Stimulated activated CD8-positive, alpha-beta memory T cell treated with anti-CD3 and anti-CD28 coated beads, Interleukin-15, amount 100 ng/mL, for 4 hours (primary cell): ENCODE data around the gene MCF2L.

Source experiments
- DNase-seq, 2 donors: peaks; one replicate each; pipeline ENCODE4 v3.0.0-alpha.2; 2020; ENCODE audit warnings: low read depth in 2 of 2

The MCF2L gene

DNA sequence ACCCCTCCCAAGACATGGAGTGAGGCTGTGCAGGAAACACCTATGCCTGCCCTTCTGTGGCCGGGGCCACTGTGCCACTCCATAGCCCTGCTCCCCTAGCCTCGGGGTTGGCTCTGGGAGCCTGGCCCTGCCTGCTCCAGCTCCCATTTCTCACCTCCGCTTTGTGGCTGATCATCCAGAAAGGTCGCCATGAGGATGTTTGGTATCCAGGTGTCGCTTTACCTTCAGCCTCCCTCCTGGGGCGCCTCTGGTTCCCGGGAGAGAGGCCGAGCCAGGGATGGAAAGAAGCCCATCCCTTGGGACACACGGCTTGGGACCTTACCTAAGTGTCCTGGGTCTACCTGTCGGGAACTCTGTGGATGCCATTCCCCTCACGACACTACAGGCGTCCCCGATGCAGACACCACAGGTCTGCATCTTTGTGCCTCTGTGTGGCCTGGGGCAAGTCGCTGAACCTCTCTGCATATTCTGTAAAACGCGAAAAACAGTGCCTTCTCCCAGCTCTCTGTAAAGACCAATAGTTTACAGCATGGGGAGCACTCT is 3.4 kb upstream of the MCF2L start:
- no peak for DNase-seq

DNA sequence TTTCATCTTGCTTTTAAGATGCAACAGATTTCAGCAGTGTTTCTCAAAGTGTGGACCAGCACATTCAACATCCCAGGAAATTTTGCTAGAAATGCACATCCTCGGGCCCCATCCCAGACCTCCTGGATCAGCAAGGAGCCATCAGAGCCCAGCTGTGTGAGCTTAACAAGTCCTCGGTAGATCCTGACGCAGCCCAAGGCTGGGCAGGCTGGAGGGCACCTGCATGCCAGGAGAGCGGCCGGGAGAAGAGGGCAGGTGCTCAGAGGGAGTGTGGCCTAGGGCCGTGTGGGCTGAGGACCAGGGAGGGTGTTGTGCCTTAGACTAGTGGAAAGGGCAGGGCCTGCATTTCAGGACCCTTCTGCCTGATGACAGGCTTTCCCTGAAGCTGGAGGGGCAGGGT is 2.2 kb upstream of the MCF2L start:
- no peak for DNase-seq

DNA sequence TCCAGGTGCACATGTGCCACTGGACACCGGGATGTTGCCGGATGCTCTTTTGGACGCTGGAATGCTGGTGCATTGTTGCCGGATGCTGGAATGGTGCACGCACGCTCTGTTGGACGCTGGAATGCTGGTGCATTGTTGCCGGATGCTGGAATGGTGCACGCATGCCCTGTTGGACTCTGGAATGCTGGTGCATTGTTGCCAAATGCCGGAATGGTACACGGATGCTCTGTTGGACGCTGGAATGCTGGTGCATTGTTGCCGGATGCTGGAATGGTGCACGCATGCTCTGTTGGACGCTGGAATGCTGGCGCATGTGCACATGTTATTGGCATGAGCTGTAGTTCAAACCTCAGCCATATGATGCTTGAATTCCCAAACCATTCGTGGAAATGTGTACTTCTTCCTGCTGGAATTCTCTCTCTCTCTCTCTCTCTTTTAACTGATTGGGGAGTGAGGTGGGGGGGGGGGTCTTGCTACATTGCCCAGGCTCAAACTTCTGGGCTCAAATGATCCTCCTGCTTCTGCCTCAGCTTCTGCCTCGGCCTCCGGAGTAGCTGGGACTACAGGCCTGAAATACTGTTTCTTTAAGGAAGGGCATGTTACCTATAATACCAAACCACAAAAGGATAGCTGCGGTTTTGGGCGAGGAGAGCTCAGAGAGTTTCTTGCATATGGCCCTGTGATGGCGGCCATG is 1.2 kb upstream of the MCF2L start:
- DNase-seq, result no peak

DNA sequence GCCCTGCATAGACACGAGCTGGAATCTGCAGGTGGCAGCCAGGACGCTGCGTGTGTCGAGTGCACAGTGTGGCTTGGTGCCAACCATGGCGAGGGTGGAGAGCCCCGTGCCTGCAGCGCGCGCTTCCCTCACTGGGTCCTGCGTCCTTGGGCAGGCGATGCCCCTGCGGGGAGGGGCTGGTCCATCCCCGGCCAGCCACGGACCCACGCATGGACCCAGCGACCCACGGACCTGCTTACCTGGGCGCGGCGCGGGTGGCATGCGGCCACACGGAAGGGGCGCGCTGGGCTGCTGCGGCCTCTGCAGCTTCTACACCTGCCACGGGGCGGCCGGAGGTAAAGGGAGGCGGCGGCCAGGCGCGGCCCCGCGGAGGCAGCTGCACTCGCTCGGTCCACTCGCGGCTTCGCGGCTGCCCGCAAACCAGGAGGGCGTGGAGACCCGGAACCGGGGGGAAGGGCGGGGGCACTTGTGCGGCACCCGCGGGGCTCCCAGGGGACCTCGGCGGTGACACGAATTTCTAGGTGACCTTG is 569 bp upstream of the MCF2L start:
- no peak for DNase-seq

DNA sequence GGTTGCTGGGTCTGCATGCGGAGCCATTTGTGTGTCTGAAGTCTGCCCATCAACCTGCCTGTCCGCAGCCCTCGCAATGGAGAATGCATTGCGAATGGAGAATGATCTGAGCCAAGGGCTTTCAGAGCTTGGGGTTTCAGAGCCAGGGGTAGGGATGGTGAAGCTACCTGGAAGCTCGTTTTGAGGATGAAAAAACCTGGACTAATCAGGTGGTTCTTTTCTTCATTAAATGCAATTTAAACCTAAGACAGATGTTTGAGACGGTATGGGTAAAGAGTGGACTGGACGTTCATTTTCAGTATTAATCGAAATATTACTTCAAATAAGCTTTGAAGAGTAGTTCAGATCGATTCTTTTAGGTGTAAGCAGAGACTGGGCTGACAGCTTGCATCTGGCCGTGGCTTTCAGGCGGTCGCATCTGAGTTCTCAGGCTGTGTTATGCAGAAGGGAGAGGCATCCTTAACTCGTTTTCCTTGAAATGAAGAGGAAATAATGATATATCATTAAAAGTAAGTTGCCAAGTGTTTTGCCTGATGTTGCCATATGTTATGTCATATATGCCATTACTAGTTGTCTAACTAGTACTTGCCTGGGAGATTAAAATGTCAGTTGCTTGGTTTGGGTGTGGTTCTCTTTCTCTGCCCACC is 801 bp downstream of the MCF2L start:
- DNase-seq, result no peak

DNA sequence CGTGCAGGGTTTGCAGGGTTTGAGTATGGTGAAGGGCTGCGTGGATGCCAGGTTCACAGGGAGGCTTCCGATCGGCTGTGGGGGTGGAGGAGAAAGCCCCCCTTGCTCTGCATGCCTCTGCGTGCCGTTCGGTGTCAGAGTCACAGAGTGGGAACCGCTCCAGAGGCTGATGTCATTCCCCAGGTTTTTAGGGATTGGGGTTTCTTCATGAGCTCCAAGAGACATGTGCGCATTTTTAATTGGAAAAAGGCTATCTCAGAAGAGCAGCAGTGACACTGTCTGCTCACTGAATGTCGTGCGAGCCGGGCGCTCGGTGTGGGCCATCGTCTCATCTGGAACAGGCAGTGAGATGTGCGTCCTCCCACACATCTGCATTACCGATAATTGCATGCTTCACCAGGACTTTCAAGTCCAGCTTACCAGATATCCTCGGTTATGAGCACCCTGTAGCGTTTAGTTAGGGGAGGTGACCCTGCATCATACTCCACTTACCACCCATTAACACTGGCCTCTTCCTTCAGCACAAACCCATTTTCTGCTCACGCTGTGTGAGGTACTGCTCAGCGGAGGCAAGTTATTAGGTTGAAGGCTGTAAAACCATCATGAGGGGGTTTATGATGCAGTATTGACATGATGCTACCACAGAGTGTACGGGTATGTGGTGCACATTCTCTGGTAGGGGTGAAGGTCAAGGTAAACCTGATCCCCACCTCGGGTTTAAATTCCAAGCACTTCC is 1.7 kb downstream of the MCF2L start:
- no peak for DNase-seq

DNA sequence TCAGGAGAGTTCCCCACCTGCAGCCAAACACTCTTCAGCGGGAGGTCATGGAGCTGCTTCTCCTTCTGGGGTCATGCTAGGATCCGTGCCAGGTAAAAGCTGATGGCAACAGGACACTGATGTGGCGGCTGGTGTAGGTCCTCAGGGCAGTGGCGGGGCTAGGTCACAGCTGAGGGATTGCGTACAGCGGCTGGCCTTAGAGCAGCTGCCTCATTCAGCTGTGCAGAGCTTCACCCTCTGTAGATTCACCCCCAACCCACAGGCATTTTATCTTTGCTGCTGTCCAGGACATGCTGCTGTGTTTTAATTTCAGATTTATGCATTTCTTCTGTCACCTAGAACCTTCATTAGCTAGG is 2.3 kb downstream of the MCF2L start:
- no peak for DNase-seq

DNA sequence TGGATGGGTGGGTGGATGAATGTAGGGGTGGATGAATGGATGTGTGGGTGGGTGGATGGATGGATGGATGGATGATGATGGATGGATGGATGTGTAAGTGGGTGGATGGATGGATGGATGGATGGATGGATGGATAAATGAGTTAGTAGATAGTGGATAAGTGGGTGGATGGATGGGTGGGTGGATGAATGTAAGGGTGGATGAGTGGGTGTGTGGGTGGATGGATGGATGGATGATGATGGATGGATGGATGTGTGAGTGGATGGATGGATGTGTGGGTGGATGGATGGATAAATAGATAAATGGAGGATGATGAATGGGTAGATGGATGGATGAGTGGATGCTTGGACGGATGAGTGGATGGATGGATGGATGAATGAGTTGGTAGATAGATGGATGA is 3.2 kb downstream of the MCF2L start:
- DNase-seq, result no peak

DNA sequence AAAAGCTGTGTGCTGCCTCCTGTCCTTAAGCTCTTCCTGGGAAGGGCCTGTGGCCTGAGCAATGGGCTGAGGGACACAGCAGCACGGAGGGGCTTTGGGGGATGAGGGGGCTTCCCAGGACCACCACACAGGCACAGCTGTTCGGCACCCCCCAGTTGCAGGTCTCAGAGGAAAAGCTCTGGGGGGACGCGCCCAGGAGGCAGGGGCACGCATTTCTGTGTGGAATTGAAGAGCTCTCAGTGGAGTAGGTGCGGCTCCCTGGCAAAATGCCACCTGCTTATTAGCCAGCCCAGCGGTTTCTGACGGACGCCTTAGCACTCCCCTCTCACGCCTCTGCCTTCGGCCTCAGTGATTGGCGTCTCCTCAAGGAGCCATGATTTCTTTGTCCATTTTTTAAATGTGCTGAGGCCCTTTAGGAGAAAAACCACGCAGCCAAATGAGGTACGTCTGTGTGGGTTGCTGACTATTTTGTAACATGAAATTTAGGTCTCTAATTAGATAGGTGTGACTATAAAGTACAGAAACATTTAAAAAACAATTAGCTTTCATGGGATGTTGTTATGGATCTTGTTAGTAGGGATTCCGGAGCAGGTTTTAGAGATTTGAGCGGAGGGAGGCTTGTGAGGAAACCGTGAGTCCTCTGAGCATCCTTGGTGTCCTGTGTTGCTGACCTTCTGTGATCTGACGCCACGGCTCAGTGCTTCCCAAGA is 4.0 kb downstream of the MCF2L start:
- DNase-seq, result no peak

DNA sequence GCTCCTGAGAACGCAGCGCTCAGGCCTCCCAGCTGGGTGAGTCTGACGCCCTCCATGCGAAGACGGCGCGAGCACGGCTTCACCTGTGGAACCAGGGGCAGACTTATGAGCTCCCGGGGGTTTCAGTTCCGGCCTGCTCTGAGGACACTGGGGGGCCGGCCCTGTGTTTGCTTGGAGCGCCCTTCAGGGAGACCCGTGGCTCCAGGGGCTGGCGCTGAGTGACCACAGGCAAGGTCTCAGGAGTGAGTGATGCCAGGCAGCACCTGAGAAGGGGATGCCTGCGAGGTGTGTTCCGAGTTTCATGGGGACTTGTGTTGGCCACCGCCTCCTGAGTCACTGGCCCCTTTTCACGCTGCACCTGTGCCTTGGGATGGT is 4.5 kb downstream of the MCF2L start:
- DNase-seq, result no peak

DNA sequence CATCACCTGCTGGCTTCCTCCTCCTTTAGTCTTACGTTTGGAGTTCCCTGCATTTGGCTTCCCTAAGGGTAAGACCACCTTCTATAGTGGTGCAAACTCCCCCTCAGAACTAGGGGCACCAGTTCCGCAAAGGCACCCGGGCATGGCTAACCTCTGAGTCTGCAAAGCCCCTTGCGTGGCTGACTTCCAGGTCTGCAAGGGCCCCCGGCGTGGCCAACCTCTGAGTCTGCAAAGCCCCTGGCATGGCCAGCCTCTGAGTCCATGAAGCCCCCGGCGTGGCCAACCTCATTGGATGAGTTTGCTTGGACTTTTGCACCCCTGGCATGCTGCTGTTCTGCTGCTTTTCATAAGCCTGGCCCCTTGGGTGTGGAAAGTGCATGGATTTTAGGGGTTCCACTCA is 5.1 kb downstream of the MCF2L start:
- DNase-seq, result no peak

DNA sequence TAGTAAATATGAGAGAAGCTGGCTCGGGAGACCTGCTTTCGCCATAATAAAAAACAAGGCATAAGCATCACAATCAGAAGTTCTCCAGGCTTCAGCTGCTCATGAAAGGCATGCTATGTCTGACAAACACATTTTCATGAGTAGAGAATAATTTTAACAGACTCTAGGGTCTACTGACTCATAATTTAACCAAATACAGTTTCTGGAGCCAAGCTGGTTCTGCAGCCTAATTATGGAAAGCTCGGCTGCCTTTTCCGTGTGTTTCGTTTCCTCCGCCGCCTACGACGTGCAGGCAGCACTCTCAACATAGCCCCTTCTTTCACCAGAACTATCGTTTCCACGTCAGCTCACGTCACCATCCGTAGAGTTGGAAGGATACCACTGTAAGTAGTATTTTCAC is 5.7 kb downstream of the MCF2L start:
- no peak for DNase-seq

DNA sequence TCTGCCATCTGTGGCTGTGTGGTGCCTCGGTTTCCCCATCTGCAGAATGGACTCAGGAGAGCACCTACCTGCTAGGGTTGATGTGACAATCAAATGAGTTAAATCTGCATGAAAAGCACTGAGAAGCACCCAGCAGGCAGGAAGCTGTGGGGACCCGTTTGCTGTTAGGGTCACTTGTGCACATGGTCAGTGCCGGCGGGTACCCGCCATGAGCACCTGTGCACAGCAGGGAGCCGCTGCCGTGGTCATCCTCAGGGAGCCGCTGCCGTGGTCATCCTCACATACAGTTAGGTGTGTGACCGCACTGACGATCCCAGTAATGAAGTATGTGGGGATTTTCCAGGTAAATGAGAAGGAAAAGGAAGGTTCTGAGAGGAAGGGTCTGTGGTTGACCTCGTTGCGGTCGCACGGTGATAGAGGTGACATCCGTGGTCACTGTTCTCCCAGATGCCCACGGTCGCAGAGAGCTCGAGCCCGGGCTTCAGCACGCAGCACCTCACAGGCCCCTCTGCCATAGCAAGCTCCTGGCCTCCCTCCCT is 6.5 kb downstream of the MCF2L start:
- DNase-seq, result no peak

DNA sequence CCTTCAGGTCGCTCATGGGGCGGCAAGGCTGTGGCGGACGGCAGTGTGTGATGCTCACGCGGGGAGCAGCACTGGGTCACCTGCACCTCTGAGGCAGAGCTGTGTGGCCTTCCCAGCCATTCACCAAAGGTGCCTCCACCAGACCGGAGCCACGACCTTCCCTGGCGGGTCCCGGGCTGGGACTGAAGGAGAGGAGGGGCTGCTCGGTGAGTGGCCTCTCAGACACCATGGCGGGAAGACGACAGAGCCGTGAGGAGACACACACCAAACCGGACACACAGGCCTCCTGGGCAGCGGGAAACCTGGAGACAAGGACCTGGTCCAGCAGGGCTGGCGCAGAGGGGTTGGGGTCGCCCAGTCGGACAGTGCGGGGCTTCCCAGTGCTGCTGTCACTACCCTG is 7.5 kb downstream of the MCF2L start:
- no peak for DNase-seq

DNA sequence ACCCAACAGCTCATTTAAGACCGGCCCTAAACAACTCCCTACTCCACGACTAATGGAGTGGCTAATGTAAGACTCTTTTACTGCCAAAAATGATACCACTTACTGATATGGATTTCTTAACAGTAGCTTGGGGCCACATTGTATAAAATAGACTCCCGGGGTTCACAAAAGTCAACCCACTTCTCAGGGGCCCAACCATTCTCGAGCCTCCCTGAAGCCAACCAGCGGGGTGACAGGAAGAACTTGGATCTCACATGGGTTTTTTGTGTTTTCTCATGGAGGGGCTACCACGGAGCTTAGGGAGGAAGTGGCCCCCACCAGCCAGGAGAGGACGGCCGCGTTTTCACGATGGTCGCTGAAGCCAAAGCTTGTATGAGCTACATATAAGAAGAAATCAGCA is 8.1 kb downstream of the MCF2L start:
- no peak for DNase-seq

DNA sequence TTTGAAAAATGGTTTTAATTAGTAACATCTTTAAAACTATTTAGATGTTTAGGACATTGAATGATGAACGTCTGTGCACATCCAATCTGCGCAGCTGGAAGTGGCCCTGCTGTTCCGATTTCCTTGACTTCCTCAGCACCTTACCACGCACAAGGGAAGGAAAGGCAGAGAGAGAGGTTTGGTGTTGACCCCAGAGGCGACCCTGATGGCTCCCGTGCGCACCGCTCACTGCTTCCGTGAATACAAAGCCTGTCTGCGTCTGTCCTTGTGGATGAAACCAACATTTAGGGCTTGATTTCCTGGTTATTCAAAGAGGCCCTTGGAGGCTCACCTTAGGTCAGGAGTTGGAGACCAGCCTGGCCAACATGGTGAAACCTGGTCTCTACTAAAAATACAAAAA is 8.5 kb downstream of the MCF2L start:
- no peak for DNase-seq

DNA sequence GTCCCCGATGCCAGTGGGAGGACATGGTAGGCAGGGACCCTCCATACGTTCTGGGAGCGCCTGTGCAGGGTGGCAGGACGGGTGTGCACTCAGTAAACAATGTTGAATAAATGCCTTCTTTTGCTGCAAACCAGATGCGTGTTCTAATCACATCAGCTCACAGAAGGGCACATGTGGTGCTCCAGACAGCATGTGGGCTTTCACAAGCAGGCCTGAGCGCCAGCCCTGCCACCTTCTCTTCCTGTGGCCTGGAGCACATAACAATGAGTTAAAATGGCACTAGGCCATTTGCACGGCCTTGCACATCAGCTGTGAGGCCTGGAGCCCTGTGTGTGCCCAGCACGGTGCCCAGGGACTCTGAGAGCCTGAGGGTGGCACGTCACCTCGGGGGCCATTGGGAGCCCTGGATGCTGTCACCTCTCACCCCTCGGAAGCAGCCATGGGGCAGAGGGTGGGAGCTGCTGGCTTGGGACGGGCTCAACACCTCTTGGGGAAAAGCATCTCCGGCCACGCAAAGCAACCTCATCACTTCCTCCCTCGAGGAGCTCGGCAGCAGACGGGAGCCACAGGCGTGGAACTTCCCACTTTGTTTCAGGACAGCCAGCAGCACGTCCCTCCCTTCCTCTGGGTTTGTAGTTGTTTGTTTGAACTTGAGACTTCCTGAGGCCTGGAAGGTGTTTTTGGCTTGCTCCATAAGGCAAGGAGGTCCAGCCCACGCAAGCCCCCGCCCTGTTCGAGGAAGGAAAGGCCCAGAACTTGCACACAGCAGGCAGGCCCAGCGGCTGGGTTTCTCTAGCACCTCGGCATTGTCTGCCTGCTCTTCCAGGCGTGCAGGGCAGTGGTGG is 9.8 kb downstream of the MCF2L start:
- DNase-seq, result no peak

DNA sequence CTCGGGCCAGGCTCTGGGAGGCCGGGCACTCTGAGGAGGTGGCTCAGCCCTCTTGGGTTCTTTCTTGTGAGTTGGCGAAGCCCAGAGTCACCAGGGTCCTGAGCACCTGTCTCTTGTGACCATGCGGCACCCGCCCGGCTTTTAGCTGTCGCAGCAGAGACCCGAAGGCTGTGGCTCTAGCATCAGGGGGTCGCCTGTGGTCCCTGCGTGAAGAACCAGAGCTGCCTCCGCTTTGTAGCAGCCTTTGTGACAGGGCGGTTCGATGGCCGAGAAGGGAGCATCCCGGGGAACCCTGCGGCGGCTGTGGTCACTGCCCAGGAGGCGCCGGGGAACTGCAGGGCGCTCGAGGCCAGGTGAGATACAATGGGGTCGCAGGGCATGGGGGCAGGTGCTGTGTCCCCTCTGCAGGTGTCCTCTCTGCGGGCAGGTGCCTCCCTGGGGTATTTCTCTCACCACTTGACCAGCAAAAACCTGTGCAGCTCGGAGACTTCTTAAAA is 10.4 kb downstream of the MCF2L start:
- DNase-seq, result no peak

DNA sequence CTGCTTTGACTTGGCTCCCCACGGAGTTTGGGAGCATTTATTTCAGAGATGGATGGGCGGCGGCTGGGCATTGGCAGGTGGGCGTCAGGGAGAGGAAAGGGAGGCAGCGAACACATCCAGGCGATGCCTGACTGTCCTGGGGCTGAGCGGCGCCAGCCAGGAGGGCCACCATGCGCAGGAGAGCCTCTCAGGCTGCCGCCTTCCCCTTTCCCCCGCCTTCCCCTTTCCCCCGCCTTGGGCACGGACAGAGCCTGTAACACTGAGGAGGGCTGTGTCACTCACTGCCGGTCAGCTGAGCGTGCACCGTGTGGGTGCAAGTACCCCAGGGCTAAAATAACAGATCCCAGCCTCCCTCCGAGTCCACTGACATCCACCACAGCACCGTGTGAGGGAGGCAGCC is 11.4 kb downstream of the MCF2L start:
- DNase-seq, result no peak

DNA sequence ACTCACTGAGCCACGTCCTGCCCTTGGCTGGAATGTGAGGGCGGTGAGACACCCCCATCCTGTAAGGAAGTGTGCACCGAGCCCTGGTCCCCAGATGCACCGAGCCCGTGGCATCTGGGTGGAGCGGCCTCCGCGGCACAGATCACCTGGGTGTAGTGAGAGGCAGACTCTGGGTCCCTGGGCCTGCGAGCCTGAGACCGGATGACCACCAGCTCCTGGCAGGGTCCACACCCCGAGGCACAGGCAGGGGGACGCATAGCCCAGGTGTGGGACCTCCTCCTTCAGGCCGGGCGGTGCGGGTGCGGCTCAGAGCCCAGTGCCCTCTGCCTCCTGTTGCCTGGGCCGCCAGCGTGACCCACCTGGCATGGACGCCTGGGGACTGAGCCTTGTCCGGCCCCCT is 12.4 kb downstream of the MCF2L start:
- DNase-seq, result no peak
